HG02623 (cell line): Measurements from ENCODE around the gene SCNN1A.

Source experiments
- ATAC-seq: cut with Tn5 transposase; IDR thresholded peaks from one replicate; pipeline ENCODE4 v1.9.1; 2021; ENCODE audit warnings: moderate library complexity; ENCODE audit not compliant: unreplicated experiment

Gene SCNN1A

DNA sequence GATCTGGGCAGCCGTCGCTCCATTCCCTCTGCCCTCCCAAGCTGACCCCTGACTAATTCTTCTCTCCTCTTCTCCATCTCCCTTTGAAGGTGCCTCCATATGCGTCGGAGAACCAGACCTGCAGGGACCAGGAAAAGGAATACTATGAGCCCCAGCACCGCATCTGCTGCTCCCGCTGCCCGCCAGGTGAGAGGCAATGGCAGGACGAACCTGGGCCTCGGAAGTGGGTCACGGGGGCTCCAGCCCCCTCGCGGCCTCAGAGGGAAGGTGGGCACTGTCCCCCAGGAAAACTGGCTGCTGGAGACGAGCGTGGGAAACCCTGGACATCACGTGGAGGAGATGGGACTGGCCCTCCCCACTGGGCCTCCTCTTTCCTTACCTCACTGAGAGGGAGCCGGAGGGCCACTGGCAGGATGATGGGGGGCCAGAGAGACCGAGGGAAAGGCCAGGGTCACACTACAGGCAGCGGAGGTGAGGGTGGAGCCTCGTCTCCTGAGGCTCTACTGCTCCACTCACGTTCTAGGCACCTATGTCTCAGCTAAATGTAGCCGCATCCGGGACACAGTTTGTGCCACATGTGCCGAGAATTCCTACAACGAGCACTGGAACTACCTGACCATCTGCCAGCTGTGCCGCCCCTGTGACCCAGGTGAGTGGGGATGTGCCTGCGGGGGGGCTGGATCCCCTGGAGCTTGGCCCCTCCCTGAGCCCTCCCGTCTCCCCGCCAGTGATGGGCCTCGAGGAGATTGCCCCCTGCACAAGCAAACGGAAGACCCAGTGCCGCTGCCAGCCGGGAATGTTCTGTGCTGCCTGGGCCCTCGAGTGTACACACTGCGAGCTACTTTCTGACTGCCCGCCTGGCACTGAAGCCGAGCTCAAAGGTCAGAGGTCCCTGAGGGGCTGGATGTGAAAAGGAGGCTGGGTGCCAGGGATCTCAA, 9.4 kb upstream of the SCNN1A start:
- no peak for ATAC-seq

- ATAC-seq: no peak
Observed at GRCh38 chr12:6383572-6384498, 8.5 kb upstream of the SCNN1A start, which contains the start of gene LTBR. LTBR (plus strand) TSS chr12:6384162; CDS start chr12:6384359, 197 bp downstream.

DNA sequence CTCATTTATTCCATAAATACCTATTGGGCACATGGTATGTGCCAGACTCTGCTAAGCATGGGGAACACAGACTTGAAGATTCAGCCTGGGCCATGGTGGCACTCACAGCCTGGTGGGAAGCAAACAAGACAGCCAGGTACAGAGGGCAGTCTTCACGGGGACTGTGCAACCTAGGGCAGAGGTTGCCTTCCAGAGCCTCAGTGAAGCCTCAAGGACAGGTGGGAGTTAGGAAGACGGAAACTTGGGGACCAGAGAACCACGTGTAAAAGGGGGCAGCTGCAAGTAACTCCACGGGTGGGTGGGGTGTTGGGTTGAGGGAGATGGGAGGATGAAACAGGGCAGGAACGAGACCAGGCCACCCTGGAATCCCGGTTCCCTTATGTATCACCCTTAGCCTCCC, 7.6 kb upstream of the SCNN1A start:
- ATAC-seq: no peak

DNA sequence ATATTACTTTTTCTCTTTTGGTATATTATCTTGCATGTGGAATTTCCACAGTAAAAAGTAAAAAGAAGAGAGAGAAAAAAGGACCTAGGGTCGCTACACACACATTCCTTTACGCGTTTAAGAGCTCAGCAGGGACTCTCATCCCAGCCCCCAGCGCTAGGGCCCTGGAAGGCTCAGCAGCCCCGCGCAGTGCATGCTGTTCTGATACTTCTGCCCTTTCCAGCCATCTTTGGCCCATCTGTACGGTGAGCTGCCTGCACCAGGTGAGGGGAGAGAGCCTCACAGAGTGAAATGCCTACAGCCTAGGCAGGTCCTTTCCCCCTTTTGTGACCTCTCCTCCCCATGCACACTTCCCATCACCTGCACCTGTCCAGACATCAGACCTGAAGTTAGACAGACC, 7.0 kb upstream of the SCNN1A start:
- ATAC-seq: no peak

DNA sequence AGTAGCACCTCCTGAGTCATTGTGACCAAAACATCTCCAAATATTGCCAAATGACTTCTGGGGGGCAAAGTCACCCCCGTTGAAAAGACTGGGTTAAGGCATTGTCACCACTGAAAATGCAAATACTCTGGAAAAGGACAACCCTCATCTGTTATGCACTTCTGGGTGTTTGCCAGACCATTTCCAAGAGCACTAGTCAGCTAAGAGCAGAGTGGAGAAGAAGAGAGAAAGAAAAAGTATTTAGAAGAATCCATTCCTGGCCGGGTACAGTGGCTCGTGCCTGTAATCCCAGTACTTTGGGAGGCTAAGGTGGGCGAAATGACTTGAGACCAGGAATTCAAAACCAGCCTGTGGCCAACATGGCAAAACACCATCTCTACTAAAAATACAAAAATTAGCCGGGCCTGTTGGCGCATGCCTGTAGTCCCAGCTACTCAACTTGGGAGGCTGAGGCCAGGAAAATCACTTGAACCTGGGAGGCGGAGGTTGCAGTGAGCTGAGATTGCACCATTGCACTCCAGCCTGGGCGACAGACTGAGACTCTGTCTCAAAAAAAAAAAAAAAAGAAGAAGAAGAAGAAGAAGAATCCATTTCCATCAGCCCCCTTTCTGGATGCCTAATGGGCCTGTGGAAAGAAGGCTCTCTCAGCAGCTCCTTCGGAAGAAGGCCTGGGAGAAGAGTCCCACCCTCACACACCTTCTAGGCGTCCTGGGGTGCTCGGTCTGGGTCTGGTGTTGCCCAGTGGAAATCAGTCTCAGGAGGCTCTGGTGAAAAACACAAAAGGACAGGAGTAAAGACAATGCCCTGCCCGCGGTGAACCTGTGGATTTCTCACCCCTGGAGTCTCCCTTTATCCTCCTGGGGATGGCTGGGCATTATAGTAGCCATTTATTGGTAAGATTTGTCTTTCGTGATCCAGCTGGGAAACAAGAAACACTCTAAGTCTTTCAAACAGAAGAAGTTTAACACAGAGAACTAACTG, 5.1 kb upstream of the SCNN1A start:
- no peak for ATAC-seq

GRCh38 chr12:6378709-6379472, 3.5 kb upstream of the SCNN1A start:
- ATAC-seq: no peak

DNA sequence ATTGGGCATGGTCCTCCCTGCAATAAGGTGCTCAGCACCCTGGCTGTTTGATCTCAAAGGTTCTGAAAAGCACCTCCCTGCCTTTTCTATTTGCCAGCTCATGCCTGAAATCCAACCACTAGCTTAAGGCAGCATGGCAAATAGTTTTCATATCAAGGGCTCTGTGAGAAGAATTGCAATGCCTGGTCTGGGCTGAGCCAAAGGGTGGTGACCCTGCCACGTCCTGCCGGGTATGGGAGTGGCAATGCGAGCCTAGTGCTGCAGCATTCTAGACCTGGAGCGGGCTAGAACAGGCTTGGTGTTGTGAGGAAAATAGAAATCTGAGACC, 2.3 kb upstream of the SCNN1A start:
- no peak for ATAC-seq

GRCh38 chr12:6376870-6377666, 1.7 kb upstream of the SCNN1A start:
- no peak for ATAC-seq

DNA sequence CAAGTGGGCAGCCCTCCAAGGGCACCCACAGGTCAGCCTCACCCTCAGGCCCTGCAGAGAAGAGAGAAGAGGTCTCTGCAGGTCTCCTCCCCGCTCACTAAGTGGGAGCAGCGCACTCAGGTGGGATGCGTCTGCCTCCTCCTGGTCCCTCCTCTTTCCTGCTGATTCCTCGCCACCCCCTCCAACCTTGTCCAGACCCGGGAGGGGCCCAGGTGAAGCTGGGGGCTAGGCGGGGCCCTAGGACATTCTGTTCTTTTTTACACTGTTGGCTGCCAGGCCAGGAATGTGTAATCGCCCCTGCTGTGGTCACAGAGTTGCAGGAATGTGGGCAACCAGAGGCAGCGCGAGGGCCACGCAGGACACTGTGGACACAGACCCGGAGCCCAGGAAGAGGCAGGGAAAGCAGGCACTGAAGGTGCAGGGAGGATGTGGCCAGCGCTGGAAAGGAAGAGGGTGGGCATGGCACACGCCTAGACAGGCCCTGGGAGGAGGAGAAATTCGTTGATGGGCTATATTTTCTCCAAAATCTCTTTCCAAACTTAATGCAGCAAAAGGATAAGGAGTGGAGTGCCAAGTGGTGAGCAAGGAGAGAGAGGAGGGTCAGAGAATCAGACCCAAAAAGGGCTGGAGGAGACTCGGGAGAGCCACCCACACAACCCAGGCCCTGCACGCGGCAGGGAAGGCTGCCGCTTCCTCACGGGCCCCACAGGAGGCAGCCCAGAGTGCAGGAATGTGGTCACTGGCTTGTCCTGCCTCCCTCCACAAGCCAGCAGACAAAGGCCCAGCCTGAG, 911 bp upstream of the SCNN1A start:
- ATAC-seq: no peak

GRCh38 chr12:6374786-6375160, 590 bp downstream of the SCNN1A start:
- ATAC-seq: no peak

GRCh38 chr12:6374028-6374785, 1.2 kb downstream of the SCNN1A start:
- ATAC-seq: no peak

DNA sequence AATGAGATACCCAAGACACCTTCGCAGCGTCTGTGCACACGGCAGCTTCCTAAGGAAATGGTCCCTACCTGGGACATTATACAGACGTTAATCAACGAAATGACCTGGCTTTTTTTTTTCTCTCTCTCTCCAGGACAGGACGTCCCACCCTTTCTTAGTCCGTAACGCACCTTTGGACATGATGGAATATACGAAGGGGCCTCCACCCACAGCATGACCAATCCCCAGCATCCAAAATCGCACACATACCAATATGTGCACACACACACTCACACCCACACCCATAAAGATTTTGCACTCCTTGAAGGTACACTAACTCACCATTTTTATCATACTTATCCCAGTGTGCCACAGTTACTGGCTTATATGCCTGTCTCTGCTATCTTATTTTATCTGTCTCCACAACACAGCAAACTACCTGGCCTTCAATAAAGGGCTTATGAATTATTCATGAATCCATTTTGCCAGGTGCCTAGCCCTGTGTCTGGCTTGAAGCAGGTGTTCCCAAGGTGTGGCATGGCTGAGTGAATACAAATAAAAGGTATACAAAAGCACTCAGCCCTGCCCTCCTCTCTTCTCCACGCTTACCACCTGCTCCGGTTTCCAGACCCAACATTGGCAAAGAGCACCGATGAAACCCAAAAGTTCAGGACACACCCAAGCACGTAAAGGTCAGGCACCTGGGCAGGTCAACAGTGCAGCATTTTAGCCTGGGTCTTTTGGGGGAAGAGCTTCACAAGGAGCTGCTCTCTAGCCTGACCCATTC, 2.2 kb downstream of the SCNN1A start:
- no peak for ATAC-seq

DNA sequence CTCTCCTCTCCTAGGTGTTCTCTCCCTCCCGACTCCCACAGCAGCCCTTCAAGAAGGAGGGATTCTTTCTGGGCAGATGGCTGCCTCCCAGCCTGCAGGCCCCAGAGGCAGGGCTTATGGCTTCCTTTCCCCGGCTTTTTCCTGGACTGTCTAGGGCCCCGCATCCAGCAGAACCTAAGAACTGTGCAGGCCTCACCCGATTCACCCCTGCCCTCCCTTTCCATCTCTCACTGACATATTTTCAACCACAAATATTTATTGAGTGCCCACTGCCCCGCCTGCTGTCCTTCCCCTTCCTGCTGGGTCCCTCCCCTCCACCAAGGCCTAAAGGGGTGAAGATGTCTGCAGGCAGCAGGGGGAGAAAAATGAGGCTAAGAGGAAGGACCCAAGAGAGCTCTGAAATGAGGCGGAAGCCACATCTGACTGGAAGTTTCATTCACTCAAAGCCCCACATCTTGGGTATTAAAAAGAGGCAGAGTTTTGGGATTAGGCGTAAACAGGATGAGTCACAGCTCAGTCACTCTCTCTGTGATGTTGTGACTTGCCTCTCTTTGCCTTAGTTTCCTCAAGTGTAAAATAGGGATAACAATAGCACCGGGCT, 2.9 kb downstream of the SCNN1A start:
- no peak for ATAC-seq

GRCh38 chr12:6370994-6371754, 4.2 kb downstream of the SCNN1A start:
- ATAC-seq: no peak

GRCh38 chr12:6370576-6370935, 4.8 kb downstream of the SCNN1A start:
- ATAC-seq: no peak
